ENCODE results near the gene IFI27L1. TPM values are rescaled to one million over a fixed set of nuclear protein-coding genes. Genes with fewer than 3 reads are reported as not detected.

IFI27L1 gene
- total RNA-seq, 1 donor from 2014 or later: 30.0 TPM

DNA sequence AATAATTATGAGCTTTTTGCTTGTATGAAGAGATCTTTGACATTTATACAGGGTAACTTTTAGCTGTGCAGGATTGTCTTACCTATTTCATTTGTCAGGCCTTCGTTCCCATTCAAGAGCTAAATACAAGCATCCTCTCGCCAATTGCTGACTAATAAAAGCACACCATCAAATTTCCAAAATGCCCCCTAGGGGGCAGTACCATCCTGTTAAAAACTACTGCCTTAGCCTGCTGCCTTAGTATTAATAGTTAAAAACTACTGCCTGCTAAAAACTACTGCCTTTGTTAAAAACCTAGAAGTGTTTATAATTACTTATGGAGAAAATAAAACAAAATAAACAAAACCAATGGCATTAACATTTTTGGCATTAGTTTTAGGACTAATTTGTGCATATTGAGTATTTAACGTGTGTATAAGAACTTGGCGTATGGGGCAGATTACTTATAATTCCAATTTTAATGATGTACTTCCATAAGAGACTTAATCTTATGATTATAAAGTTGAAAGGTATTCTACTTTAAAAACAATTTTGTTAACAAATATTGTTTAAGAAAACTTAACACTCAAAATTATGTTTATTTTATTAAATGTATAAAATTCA, 51.3 kb downstream of the IFI27L1 start:
- Mint-ChIP-seq H3K4me1 (ENCODE audit: unreplicated experiment) (peaks cover 19% of the 10 kb centered on the region), H3K9me3 (ENCODE audit: unreplicated experiment) (no peaks in the 10 kb centered on the region), H3K27me3 (ENCODE audit: unreplicated experiment) (peaks cover 35% of the 10 kb centered on the region), H3K36me3 (ENCODE audit: unreplicated experiment) (no peaks in the 10 kb centered on the region), H3K27ac (ENCODE audit: unreplicated experiment) (no peak overlapping the region), H3K4me3 (ENCODE audit: unreplicated experiment) (no peak overlapping the region)
- DNase-seq (ENCODE audit: extremely low spot score, unreplicated experiment): peak; percentile 84
- TF ChIP-seq CTCF (IDR thresholded peaks at IDR 0.05): peak; percentile 86

GRCh38 chr14:94135476-94135875, 54.4 kb downstream of the IFI27L1 start:
- Mint-ChIP-seq H3K9me3 (ENCODE audit: unreplicated experiment) (no peaks in the 10 kb centered on the region), H3K27me3 (ENCODE audit: unreplicated experiment) (peaks cover 47% of the 10 kb centered on the region), H3K36me3 (ENCODE audit: unreplicated experiment) (no peaks in the 10 kb centered on the region), H3K27ac (ENCODE audit: unreplicated experiment) (no peak overlapping the region), H3K4me3 (ENCODE audit: unreplicated experiment) (no peak overlapping the region), H3K4me1 (ENCODE audit: unreplicated experiment) (peaks cover 3% of the 10 kb centered on the region)
- DNase-seq (ENCODE audit: extremely low spot score, unreplicated experiment): no peak
- TF ChIP-seq CTCF (IDR thresholded peaks at IDR 0.05): no peak

DNA sequence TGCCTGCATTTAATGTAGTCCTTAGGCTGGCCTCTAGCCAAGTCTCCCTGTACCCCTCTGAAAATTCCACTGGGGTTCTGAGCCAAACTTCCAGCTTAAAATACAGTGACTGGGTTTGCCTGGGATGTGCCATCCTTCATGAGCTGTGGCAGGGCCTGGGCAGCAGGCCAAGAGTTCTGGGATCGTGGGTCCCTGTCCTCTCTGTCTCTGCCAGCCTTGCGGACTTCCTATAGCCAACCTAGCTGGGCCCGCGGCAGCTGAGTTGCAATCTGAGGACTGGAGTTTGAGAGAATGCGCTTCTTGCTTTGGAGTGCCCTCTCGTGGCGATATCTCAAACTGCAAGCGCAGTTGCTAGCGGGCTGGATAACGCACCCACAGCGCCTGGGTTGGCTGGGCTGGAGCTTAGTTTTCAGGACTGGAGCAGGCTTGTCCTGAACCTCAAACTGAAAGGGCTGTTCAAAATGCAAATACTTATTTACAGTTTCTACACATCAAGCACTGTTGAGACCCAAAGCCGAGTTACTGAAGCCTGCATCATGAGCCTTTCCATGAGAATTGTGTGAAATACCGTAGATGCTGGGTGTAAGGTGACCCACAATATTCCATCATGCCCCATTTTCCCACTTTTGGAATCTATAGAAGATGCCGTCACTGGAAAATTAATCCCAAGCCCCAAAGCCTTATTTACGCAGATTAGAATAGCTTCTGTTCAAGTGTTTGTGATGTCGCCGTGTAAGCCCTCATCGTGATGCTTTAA, 55.6 kb downstream of the IFI27L1 start:
- no peaks in the 10 kb centered on the region for H3K36me3 Mint-ChIP-seq (ENCODE audit: unreplicated experiment)
- peak; percentile 93 for TF ChIP-seq CTCF (IDR thresholded peaks at IDR 0.05)
- DNase-seq (ENCODE audit: extremely low spot score, unreplicated experiment): peak; percentile 94
- H3K9me3 Mint-ChIP-seq (ENCODE audit: unreplicated experiment): no peaks in the 10 kb centered on the region
- no peak overlapping the region for H3K4me3 Mint-ChIP-seq (ENCODE audit: unreplicated experiment)
- H3K27ac Mint-ChIP-seq (ENCODE audit: unreplicated experiment): no peak overlapping the region
- peaks cover 47% of the 10 kb centered on the region for H3K27me3 Mint-ChIP-seq (ENCODE audit: unreplicated experiment)
- peaks cover 2% of the 10 kb centered on the region for H3K4me1 Mint-ChIP-seq (ENCODE audit: unreplicated experiment)

DNA sequence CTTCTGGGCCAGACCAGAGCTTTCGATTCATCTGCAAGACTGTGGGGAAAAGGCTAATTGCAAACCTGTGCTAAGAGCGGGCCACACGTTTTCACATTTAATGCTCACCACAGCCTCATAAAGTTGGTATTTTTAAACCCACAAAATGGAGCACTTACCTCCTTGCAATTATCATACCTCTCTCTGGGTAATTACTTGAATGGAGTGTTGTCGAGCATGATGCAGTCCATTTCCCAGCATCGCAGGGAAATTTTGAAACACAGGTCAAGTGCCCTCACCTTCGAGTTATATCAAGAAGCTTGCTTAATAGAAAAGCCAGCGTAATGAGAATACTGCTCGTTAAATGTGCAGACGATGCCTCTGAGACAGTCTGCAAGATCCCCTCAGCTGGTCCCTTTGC, 57.1 kb downstream of the IFI27L1 start:
- peaks cover 45% of the 10 kb centered on the region for H3K27me3 Mint-ChIP-seq (ENCODE audit: unreplicated experiment)
- no peak for TF ChIP-seq CTCF (IDR thresholded peaks at IDR 0.05)

DNA sequence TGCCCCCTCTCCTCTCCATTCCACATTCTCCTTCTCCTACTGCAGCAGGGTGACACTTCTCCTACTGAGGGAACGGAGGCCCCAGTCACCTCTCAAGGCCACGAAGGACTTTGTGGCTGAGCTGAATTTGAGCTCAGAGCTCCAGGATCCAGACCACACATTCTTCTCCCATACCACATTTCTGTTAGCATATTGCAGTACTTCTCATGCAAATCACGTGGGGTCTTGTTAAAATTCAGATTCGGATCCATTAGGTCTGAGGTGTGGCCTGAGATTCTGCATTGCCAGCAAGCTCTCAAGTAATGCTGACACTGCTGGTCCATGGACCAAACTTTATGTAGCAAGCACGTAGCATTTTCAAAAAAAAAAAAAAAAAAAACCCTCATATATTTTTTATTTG, 57.9 kb downstream of the IFI27L1 start:
- H3K36me3 Mint-ChIP-seq (ENCODE audit: unreplicated experiment): no peaks in the 10 kb centered on the region
- H3K27me3 Mint-ChIP-seq (ENCODE audit: unreplicated experiment): peaks cover 37% of the 10 kb centered on the region
- DNase-seq (ENCODE audit: extremely low spot score, unreplicated experiment): no peak
- no peak overlapping the region for H3K27ac Mint-ChIP-seq (ENCODE audit: unreplicated experiment)
- no peaks in the 10 kb centered on the region for H3K9me3 Mint-ChIP-seq (ENCODE audit: unreplicated experiment)
- H3K4me1 Mint-ChIP-seq (ENCODE audit: unreplicated experiment): peaks cover 2% of the 10 kb centered on the region
- TF ChIP-seq CTCF (IDR thresholded peaks at IDR 0.05): no peak
- H3K4me3 Mint-ChIP-seq (ENCODE audit: unreplicated experiment): no peak overlapping the region

More for the DNA sequence above, 57.1 kb downstream of the IFI27L1 start:
- DNase-seq (ENCODE audit: extremely low spot score, unreplicated experiment): no peak
- Mint-ChIP-seq H3K9me3 (ENCODE audit: unreplicated experiment) (no peaks in the 10 kb centered on the region), H3K4me3 (ENCODE audit: unreplicated experiment) (no peak overlapping the region), H3K27ac (ENCODE audit: unreplicated experiment) (no peak overlapping the region), H3K4me1 (ENCODE audit: unreplicated experiment) (peaks cover 2% of the 10 kb centered on the region), H3K36me3 (ENCODE audit: unreplicated experiment) (no peaks in the 10 kb centered on the region)

Data from osteocyte (in vitro differentiated cells).